ENCODE data around the gene MCC.

- TF ChIP-seq CTCF (IDR thresholded peaks at IDR 0.05) (no peak), POLR2A (IDR thresholded peaks at IDR 0.05) (no peak)
Measured at GRCh38 chr5:113084402-113085083, 403.7 kb downstream of the MCC start.
